GM19397 (cell line): Measurements from ENCODE around the gene STK10.

Experiments
- ATAC-seq: cut with Tn5 transposase; IDR thresholded peaks from one replicate; pipeline ENCODE4 v1.9.1; 2021; ENCODE audit warnings: mild to moderate bottlenecking, moderate library complexity; ENCODE audit not compliant: unreplicated experiment

The STK10 gene

DNA sequence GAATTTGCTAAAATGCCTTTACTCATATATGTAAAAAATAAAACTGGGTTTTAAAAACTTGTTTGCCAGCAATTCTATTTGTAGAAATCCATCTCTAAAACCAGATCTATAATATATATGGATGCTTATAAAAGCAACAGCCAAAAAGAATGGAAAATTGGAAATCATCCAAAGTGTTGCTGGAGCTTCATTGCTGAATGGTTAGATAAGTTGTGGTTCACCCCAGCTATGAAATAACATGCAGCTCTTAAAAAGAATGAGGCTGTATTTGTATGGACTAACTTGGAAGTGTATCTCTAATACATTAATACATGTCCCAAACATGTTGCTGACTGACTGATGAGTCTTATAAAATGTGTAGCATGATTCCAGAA is 76.2 kb downstream of the STK10 start:
- ATAC-seq: no peak

DNA sequence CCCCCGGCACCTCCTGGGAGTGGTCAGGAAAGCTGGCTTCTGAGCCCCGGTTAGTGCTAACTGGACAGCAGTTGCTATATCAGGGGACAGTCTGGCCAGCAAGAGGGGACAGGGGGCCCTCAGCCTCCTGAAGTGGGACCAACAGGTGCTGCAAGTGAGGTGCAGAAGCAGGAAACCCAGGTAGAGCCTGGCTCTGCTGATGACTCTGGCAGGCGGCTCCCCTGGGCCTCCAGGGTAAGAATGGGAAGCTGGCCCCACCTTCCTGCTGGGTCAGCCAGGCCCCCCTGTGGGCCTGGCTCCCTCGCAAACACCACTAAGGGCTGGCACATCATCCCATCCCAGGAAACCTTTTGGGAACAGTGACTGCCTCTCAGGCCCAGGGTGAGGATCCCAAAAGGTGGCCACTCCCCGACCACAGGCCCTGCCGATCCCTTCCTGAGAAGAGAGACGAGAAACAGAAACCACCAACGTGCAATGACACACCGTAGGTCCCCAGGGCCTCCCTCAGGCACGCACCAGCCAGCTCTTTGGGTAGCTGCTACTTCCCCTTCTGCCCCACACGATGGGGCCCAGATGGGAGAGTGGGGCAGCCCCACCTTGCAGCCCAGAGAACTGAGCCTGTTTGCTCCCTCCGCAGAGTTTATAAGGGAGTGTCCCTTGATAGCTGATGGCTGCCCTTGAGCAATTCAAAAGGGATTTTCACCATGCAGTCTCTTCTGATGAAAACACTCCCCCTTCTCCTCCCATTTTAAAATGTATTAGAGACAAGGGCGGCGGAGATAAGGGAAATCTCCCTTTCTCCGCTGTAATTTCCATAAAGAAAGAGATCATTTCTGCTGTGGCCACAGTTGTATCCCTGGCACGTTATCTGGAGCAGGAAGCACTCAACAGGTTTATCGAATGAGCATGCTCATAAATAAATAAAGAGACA is 76.8 kb downstream of the STK10 start:
- peak; percentile 79 for ATAC-seq

DNA sequence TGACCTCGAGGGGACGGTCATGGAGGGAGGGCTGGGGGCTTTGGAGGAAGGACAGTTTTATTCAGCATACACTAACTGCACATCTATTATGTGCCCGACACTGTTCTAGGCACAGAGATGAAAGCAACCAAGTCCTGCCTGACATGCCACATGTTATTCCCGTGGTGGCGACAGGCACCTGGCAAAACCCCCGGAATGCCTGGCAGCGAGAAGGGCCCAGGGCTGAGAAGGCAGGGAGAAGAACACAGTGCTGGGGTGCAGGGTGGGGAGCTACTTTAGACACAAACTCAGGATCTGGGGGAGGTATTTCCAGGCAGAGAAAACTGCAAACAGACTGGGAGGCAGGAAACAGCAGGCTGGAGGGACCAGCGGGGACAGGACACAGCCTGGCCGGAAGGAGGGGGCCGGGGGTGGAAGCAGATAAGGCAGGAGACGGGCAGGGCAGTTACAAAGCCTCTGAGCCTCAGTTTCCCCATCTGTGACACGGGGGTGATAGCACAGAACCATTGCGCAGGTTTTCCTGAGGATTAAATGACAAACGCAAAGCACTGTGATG is 77.7 kb downstream of the STK10 start:
- no peak for ATAC-seq

DNA sequence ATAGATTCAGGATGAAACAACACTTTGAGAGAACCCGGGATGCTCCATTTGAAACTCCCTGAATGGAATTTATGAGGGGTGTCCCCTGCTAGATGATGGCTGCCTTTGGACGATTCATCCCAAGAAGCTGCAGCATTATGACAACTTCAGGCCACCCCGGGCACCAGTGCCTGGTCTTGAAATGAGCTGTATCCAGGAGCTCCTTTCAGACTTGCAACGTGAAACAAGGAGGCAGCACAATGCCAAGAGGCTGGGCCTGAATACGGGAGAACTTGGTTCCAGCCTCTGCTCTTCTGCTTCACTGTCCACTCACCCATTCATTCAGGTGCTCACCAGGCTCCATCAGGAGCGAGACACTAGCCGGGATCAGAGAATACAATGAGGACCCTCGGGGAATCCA is 78.3 kb downstream of the STK10 start:
- no peak for ATAC-seq

DNA sequence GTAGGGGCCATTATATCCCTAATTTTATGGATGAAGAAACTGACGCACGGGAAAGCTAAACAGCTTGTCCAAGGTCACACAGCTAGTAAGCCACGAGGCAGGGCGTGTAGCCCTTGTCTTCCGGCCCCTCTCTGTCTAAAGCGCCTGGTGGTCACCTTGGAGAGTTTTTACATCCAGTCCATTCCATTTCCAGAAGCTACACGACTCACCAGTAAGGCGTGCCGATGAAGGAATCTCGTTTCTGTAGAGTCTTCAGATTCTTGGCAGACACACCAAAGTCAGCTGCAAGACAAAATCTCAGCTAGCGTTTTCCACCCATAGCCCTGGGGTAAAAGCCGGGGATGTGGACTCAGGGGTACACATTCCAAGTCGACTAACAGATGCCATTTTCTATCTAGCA is 80.5 kb downstream of the STK10 start:
- no peak for ATAC-seq

DNA sequence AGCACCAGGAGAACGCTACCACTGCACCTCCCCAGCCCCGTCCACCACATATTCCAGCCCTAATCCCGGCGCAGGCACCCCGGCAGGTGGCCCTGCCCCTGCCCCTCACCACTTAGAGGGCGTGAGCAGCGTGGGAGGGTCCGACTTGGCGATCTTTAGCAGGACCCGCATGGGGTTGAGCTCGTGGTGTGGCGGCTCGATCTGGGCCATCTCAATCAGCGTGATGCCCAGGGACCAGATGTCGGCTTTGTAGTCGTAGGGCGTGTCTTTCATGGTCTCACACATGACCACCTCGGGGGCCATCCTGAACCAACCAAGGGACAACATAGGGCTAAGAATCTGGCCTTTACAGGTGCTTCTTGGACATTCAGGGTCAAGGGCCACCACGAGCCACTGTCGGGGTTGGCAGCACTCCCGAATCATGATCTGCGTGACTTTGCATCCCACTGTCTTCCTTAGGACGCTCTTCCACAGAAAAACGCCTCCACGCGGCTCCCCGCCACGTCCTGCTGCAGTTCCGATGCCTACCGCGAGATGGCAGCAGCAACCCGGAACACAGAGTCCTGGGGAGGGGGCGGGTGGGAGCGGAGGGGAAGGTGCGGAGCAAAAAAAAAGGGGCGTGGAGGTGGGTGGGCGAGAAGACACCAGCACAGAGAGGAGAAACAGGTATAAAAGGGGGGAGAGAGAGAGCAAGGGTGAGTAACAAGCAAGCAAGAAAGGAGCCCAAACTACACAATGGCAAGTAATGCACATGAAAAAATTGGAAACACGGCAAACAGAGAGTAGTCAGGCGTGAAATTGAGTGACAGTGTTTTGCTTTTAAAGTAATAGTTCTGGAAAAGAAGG is 81.3 kb downstream of the STK10 start:
- no peak for ATAC-seq

DNA sequence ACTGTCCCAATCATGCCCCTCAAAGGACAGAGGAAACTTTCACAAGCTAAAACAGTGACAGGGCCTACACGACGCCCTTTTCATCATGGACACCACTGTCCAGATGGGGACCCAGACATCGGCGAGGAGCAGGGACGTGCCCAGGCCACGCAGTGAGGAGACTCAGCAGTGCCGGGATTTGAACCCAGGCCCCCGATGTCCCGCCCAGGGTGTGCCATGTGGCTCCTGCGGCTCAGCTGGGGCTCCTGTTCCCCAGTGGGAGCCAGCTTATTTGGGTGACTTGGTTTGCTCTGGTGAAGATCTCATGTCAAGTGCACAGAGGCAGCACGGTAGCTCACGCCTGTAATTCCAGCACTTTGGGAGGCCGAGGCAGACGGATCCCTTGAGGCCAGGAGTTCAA is 82.2 kb downstream of the STK10 start:
- no peak for ATAC-seq

DNA sequence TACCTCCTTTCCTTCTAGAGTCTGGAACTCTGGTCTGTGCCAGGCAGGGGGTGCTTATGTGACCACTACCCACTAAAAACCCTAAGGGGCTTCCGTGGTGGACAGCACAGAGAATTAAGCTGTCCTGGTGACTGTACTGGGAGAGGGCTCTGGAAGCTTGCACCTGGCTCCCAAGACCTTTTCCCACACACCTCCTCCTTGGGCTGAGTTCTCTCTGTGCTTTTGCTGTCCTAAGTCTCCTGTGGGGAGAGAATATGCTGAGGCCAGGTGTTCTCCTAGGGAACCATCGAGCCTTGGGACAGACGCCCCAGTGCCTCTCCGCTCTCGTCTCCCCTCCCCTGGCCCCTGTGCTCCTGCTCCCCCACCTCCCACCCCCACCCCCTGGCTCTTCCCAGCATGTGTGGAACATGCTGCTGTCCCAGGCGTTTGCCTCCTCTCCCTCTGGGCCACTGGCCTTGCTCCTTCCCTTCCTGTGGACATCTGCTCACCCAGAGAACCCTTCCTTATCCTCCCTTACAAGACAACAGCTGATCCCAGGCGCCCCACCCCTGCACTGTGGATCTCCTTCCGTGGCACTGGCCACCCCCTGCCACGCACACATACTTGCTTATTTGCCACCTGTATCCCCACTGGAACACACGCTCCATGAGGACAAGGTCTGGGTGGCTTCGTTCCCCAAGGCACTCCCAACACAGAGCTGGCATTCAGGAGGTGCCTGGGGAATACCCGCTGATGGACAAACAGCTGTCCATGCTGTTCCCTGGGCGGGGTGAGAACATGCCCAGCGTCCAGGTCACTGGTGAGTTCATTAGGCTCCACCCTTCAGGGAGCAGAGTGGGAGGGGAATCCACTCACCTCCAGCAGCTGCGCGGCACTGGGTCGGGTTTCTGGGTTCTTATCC is 83.0 kb downstream of the STK10 start:
- ATAC-seq: no peak

DNA sequence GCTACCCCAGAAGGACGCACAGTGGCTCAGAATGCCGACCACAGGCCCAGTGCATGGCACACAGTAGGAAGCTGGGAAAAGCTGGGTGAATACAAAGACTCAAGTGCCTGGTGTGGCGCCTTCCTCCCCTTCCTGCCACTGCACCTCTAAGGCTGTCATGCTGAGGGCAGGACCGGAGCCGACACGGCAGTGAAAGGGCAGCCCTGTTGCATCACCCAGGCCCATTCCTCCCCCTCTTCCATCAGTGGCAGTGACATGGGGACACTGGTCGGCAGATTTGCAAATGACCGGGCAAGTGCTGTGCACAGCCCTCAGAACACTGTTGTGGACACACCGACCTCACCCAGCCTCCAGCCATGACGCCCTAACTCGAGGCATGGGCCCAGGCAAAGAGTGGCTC is 84.0 kb downstream of the STK10 start:
- no peak for ATAC-seq

DNA sequence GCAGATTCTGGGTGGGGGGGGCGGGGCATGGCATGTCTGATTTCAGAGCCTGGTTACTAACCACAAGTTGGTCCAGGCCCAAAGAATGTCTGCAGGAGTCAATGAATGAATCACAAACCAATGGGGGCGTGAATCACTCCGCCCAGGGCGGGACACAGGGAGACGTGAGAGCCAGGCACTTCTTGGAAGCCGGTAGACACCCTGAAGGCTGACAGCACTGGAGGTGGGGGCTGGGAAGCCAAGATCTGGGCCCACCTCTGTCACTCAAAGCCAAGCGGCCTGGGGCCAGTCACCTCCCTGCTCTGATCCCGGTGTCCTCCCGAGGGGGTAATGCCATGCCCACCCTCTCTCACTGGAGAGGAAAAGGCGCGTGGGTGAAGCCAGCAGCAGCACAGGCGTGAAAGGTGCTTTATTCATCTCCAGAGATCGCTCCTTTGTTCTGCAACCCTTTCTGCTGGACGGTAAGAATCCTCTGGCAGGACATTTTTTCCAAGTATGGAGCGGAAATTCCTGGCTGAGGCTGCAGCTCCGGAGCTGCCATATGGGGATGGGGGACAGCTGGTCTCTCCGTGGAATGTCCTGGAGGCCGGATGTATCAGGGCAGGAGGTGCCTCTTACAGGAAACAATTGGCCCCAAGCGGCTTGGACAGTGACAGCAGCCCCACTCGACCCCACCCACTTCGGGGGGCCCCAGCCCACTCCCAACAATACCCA is 85.0 kb downstream of the STK10 start:
- ATAC-seq: no peak

DNA sequence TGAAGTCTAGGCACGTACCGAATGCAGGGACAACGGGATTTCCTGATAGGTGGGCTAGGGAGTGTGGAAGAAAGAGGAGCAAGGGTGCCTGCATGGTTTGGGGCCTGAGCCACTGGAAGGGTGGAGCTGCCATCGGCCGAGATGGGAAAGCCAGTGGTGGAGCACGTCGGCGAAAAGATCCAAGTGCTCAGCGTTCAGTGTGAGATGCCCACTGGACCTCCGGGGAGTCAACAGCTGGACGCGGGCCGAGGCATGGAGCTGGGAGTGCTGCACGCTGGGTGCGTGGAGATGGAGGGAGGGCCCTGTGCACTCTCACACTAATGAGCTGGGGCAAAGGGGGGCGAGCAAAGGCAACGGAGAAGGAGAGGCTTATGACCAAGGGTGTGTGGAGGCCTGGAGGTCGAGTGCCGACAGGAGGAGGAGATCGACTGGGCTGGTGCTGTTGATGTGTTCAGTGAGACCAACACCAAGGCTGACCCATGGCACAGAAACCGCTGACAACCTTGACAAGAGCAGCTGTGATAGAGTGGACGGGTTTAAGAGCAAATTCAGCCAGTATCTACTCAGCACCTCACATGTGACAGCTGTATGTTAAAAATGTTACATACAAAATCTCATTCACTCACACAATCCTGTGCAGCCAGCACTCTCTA is 85.7 kb downstream of the STK10 start:
- ATAC-seq: no peak

DNA sequence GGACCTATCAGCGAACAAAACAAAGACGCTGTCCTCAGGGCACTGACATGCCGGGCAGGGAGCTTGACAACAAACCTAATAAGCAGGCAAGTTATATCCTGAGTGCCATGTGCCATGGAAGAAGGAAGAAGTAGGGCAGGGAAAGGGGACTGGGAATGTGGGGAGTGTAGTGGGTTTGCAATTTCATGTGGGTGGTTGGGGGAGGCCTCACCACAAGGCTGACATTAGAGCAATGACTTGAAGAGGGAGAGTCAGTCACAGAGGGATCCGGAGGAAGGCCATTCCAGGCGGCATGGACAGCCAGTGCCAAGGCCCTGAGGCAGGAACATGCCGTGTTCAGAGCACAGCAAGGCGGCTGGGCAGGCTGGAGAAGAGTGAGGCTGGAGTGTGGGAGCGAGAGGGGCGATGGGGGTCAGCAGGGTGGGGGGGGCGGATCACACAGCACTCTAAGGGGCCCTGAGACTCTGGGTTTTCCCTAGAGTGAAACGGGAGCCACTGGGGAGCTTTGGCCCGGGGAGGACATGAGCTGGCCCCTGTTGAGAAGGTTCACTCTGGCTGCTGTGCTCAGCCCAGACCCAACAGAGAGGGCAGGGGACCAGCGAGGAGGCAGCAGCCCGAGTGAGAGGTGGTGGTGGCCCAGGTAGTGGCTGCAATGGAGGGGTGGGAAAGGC is 86.3 kb downstream of the STK10 start:
- ATAC-seq: no peak

DNA sequence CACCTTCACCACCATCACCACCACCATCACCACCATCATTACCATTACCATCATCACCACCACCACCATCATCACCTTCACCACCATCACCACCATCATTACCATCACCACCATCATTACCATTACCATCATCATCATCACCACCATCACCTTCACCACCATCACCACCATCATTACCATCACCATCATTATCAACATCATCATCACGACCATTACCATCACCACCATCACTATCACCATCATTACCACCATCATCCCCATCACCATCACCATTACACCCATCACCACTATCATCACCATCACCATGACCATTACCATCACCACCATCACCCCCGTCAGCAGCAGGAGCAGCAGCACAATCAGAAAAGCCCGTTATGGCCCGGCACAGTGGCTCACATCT is 89.1 kb downstream of the STK10 start:
- no peak for ATAC-seq

DNA sequence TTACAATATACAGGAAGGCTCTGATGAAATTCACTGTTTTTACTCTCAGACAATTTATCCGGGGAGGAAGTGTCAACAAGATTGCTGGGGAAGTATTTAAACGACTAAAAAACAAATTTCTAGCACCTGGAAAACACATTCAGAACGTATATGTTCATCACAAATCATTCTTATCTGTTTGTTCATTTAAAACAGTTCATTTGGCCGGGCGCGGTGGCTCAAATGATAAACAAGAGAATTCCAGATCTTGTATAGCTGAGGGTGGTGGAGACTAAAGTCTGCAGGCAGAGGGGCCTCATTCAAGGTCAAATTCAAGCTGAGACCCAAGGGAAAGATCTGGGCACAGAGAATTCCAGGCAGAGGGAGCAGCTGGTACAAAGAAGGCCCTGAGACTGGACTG is 90.0 kb downstream of the STK10 start:
- no peak for ATAC-seq

DNA sequence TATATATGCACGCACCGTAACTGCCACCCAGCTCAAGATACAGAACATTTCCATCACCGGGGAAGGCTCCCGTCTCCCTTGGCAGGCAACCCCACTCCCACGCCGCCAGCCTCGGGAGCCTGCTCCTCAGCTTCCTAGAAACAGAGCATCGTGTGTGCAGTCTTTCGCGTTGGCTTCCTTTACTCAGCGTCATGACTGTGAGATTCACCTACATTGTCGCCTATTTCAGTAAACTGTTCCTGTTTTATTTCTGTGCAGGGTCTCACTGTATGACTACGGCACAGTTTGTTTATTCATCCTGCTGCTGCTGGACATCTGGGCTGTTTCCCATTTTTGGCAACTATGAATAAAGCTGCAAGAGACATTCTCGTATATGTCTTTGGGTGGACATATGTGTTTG is 90.7 kb downstream of the STK10 start:
- no peak for ATAC-seq

DNA sequence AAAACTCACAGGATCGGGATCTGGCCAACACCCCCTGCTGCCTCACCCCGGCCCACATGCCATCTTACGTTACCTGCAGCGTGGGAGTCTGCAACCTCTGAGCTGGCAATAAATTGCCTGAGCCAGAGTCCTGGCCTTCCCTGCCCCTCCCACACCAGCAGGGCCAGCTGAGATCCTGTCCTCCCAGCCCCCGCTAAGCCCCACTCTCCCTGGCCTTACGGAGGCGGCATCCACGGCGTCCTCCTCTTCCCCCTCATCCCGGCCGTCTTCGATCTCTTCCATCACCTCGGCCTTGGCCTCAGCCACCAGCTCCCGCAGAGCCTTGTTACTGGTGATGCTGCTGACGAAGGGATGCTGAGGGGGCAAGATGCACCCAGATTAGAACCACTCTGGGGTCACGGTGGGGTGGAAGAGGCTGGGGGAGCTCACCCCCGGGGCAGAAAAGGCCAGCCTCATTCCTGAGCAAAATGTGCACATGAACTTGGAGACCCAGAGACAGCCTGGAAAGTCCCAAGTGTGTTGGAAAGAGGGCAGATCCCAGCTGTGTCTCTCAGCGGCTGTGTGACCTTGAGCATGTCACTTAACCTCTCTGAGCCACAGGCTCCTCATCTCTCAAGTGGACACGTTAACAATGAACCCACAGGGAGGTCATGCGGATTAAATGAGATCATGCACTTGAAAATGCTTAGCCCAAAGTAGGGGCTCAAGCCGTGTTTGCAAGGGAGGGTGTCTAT is 91.7 kb downstream of the STK10 start:
- ATAC-seq: no peak

DNA sequence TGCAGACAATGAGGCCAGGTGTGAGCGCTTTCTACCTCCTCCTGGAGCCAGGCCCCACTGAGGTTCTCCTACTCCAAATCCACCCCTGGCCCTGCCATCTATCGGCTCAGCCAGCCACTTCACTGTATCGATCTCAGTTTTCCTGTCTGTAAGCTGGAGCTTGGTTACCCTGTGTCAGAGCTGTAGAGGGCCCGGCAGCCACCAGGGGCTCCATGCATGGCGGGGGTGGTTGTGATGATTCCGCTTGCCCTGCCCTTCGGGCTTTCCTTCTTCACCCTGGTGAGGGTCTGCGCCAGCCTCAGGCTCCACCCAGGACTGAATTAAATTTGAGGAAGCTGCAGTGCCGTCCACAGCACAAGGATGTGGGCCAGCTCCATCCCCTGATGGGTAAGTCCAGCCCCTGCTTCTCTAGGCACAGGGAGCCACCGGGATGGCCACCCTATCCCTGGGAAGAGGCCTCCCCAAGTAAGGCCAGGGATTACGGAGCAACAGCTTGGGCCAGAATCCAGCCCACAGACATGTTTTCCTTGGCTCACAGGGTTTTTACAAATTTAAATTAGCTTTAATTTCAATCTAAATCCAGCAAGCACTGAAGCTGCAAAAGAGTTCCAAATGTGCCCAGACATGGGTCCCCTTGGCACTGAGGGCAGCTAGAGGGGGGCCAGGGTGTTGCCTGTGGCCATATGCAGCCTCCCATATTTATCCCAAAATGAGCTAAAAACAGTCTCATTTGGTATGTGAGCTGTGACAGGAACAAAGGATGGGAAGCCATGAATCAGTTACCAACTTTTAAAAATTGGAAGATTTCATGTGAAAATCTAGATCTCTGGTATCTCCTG is 92.4 kb downstream of the STK10 start:
- no peak for ATAC-seq

DNA sequence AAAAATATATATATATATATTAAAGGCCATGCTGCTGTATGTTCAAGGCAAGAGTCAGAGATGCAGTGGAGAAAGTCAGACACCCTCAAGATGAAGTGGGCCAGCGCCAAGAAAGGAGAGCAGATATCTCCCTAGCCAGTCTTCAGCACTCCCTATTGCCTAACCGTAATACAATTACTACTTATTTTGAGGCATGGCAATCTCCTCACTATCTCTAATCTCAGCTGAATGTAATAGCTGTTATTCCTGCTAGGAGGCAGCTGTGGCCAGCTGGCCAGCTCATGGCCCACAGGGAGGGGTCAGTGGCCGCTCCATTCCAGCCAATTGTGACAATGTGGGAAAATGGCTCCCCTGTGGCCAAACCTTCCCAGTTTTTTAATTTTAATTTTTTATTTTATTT is 94.1 kb downstream of the STK10 start:
- ATAC-seq: no peak
